ENCODE results near the gene AFM. TPM values are rescaled to one million over a fixed set of nuclear protein-coding genes. Genes with fewer than 3 reads are reported as not detected.
"Not testable (repeated sequence)": the region's sequence is repeated elsewhere in the genome, so short reads cannot be mapped to it uniquely, and the experiment has no call there.

The AFM gene
- total RNA-seq, 1 experiment from 2014 or later, result not detected

DNA sequence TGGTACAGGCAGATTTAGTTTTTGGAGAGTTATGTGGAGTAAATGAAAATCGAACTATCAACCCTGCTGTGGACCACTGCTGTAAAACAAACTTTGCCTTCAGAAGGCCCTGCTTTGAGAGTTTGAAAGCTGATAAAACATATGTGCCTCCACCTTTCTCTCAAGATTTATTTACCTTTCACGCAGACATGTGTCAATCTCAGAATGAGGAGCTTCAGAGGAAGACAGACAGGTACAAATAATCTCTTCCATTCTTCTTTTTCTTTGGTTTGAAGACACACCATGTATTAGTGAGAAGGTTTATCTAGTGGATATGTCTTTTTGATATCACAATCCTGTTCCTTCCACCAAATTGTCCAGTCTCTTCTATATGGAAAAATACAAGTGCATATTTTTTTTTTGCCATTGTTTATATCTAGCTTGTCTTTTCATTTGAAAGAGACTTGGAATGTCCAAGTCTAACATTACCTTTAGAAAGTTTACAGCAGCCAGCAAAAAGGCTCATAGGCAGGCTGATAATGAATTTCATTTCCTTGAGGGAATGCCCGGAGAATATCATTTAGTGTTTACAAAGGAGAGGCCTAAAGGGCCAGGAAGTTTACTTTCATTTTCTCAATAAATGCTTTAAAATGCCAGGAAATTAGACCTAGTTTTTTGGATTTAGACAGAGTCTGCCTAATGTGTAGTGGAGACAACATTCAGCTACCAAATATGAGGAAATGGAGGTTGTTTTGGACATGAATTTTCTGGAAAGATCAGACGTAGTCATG, 18.6 kb downstream of the AFM start:
- DNase-seq (ENCODE audit: low read depth), result no peak

DNA sequence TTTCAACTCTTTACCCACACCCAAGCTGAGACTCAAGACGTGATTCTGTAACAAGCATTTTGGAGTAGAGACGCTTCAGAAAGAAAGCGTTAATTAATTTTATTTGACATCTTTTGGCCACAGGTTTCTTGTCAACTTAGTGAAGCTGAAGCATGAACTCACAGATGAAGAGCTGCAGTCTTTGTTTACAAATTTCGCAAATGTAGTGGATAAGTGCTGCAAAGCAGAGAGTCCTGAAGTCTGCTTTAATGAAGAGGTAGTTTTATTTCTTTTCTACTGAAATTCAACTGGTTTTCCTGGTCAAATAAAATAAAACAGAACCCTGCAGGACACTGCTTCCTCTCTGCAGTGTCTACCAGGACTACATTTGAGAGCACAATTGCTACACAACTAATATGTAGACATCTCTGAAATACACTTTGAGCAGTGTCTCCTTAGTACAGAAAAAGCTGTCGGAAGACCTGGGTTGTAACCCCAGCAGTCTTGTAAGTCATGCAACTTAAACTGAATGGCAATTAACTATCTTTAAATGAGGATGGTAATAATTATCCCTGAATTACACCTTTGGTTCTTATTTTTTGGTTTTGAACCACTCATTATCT, 20.2 kb downstream of the AFM start:
- no peak for DNase-seq (ENCODE audit: low read depth)

DNA sequence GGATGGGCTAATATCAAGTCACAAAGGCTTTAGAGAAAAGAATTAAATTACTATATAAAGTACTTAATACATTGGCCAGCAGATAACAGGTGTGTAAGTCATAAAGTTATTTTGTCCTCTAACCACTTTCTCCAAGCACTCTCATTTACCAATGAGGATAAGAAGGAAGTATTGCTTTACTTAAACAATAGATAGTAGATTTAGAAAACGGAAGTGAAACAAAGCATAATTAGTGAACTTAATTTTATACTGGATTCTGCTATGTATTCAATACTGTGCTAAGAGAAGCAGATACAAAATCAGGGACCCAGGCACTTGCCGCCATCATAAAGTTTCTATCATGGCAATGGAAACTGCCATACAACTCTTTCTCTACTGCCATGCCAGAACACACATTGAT, 24.0 kb downstream of the AFM start:
- no peak for DNase-seq (ENCODE audit: low read depth)

DNA sequence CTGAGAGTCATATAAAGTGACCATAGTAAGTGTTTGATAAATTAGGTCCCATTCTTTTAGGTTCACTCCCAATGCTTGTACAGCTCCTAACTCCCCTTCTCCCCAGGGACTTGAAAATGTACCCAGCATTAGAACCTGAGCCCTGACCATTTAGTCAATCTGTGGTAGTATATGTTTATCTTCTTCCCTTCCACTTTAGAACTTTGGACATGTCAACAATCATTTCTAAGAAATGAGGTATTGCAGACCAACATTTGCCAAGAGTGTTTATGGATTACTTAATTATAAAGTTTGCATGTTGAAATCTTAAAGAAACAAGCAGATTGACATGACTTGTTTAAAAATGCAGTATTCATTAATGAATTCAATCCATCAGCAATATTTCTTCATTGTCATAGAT, 26.0 kb downstream of the AFM start:
- no peak for DNase-seq (ENCODE audit: low read depth)

DNA sequence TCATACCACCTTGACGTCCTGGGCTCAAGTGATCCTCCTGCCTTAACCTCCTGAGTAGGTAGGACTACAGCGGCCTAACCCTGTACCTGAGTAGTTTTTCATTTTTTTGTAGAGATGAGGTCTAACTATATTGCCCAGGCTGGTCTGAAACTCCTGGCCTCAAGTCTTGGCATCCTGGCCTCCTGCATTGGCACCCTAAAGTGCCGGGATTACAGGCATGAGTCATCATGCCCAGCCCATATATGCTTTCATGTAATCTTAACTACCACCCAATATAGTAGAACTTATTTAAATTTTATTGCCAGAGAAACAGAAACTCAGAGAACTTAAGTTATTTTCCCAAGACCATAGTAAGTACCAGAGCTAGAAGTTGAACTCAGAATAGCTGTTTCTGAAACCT, 27.1 kb downstream of the AFM start:
- peak; percentile 20 for DNase-seq (ENCODE audit: low read depth)

DNA sequence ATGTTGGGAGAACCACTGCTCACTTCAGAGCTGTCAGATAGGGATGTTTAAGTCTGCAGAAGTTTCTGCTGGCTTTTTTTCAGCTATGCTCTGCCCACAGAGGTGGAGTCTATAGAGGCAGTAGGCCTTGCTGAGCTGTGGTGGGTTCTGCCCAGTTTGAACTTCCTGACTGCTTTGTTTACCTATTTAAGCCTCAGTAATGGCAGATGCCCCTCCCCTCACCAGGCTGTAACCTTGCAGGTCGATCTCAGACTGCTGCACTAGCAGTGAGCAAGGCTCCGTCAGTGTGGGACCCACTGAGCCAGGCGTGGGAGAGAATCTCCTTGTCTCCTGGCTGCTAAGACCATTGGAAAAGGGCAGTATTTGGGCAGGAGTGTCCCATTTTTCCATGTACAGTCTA, 36.8 kb downstream of the AFM start:
- DNase-seq (ENCODE audit: low read depth), result no peak

DNA sequence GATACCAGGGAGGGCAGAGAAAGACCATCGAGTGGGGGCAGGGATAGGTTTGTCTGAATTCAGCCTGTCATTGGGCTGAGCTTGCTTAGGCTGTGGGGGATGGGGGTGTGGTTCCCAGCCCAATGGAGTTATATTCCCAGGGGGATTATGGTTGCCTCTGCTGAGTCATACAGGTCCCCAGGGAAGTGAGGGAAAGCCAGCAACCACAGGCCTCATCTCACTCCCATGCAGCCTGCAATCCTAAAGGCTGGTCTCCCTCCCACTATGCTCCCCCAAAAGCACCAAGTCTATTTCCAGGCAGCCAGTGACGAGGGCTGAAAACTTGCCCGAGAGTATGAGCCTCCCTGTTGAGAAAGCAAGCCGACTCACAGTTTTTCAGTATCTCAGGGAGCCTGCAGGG, 39.3 kb downstream of the AFM start:
- peak; percentile 89 for DNase-seq (ENCODE audit: low read depth)

DNA sequence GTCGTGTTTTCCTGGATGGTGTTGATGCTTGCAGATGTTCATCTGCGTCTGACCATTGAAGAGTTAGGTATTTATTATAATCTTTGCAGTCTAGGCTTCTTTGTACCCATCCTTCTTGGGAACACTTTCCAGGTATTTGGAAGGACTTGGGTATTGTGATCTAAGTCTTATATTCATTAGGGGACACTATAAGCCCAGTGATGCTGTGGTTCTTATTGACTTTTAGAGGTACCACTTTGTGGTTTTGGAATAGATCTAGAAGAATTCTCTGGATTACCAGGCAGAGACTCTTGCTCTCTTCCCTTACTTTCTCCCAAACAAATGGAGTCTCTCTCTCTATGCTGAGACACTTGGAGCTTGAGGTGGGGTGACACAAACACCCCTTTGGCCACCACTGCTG, 41.6 kb downstream of the AFM start:
- DNase-seq (ENCODE audit: low read depth), result peak; percentile 9

GRCh38 chr4:73525611-73526010, 44.1 kb downstream of the AFM start:
- DNase-seq (ENCODE audit: low read depth), result no peak

- no peak for DNase-seq (ENCODE audit: low read depth)
These were observed 45.7 kb downstream of the AFM start for GRCh38 chr4:73527196-73527595.

- no peak for DNase-seq (ENCODE audit: low read depth)
These were observed 46.6 kb downstream of the AFM start for GRCh38 chr4:73528171-73528570.

DNA sequence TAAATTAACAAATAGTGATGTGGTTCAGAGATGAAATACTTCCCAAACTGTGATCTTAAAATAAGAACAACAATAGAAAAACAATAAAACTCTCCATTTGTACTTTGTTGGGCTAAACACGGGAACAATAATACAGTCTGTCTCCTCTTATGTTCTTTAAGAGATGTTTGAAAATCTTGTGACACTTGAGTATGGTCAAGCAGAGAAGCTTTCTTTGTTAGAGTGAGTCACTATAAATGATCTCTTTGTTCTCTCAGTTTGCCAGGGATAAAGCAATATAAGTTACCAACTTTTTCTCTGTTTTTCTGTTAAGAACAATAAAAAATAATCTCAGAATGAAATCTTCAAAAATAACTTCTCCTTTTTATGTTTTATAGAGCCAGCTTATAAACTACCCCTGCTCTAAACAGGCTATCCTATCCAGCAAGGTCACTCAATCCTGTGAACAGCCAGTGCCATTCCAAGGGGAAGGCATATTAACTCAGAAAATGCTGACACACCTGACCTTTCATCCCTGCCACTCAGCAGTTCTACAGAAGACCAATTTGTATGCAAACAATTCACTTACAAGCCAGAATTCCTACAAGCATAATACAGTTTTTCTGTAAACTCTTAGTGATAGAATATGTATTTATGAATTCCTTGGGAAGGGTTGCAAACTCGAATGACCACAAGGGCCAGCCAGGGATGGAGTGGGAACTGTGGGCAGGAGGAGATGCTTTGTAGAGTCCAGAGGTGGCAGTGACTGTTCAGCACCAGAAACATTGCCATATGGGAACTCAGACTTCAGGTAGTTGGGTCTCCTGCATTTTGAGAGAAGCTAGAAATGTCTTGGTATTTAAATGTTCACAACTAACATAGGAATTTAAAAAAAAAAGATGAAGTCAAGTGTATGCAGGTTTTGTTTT, 52.2 kb downstream of the AFM start:
- DNase-seq (ENCODE audit: low read depth), result peak; percentile 28

DNA sequence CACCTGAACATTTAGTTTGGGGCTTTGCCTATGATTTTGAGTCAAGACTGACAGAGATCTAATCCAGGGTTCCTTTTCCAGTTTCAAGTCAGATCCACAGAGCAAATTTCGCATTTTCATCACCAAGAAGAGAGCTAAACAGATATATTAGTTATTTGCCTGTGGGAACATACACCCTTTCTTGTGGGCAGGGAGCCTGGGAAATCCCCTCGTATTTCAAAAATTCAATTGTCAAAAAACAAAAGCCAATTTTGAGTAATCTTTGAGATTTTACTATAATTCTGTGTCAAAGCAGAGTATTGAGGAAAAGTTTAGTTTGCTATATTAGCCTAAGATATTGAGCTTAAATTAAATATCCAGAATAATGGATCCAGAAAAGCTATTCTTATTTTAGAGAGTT, 56.6 kb downstream of the AFM start:
- DNase-seq (ENCODE audit: low read depth), result no peak

GRCh38 chr4:73539386-73539785, 57.8 kb downstream of the AFM start:
- no peak for DNase-seq (ENCODE audit: low read depth)

DNA sequence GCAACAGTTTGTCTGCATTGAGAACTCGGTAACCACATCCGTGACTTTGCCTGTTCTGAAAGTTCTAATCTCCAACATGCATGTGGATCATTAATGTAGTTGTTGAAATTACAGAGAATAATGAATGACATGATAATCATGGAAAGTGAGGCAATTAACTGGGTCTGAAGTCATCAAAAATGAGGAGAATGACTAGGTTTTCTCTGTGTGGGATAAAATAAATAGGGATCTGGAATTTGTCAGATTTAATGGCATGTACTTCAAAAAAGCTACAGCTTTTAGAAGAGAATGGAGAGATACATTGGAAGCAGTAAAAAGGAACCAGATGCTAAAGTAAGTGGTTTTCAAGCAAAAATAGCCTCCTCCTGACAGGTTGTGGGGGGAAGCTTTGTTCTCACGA, 59.3 kb downstream of the AFM start:
- DNase-seq (ENCODE audit: low read depth), result no peak

GRCh38 chr4:73541251-73541650, 59.7 kb downstream of the AFM start:
- DNase-seq (ENCODE audit: low read depth), result no peak

GRCh38 chr4:73544620-73545019, 63.1 kb downstream of the AFM start:
- DNase-seq (ENCODE audit: low read depth), result no peak

GRCh38 chr4:73550865-73551264, 69.3 kb downstream of the AFM start:
- not testable (repeated sequence) for DNase-seq (ENCODE audit: low read depth)
